ENCODE measurements around the gene IL12RB1. TPM values are rescaled to one million over a fixed set of nuclear protein-coding genes. Genes with fewer than 3 reads are reported as not detected.

Gene IL12RB1
- total RNA-seq, 2 donors from 2014 or later: 1.0 TPM; not detected in 1

DNA sequence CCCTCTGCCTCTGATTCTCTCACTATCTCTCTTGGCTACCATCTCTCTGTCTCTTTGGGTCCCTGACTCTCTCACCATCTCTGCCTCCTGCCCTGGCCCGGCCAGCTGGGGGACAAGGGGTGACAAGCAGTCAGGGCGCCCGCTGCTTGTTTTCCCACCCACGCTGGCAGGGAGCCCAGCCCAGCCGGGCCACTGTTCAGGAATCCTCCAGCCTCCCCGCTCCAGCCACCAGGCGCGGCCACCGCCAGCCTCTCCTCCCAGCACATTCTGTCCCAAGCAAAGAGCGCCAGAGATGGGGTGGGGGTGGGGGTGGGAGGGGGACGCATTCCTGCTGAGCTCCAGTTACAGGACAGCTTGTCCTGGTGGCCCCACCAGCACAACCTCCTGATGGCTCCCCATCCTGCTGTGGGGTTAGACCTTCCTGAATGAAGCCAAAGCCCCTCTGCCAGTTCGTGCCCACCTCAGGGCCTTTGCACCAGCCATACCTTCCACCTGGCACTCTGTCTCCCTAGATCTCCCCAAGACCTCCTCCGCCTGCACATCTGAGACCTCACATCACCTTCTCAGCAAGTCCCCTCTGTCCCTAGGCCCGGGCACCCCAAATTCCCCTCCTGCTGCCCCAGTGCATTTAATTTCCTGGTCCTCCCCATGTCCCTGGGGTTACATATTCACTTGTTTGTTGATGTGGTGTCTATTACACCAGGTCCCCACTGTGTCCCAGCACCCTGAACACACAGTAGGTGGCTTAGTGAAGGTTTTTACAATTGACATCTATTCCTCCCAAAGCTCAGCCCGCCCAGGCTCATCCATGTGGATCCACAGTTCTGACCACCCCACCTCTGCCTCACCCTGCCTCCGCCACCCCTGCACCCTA lies 66.3 kb downstream of the IL12RB1 start:
- DNase-seq (peak; percentile 86 to 95 (median 92)), ATAC-seq (peak; percentile 80)
- H3K27me3 ChIP-seq: no peaks in the 10 kb centered on the region
- no peaks in the 10 kb centered on the region for H3K36me3 ChIP-seq (replicated peaks in 1 of 2; ENCODE audit: insufficient read depth in 1 of 2, low read depth in 2 of 2)
- 32 to 36% methylated on average over 15 to 16 of the region's 16 CpGs for WGBS, 2 donors
- intact Hi-C loops (cut with DNase I): no loop called here
- H3K9me3 ChIP-seq: no peaks in the 10 kb centered on the region
- no peak overlapping the region for H3K4me3 ChIP-seq
- H3K4me1 ChIP-seq: peaks cover 46% of the 10 kb centered on the region
- H3K27ac ChIP-seq: peak overlapping the region; percentile 49 to 86 (median 78)
- TF ChIP-seq, protein P1, sequence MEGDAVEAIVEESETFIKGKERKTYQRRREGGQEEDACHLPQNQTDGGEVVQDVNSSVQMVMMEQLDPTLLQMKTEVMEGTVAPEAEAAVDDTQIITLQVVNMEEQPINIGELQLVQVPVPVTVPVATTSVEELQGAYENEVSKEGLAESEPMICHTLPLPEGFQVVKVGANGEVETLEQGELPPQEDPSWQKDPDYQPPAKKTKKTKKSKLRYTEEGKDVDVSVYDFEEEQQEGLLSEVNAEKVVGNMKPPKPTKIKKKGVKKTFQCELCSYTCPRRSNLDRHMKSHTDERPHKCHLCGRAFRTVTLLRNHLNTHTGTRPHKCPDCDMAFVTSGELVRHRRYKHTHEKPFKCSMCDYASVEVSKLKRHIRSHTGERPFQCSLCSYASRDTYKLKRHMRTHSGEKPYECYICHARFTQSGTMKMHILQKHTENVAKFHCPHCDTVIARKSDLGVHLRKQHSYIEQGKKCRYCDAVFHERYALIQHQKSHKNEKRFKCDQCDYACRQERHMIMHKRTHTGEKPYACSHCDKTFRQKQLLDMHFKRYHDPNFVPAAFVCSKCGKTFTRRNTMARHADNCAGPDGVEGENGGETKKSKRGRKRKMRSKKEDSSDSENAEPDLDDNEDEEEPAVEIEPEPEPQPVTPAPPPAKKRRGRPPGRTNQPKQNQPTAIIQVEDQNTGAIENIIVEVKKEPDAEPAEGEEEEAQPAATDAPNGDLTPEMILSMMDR (IDR thresholded peaks at IDR 0.05): peak in 4 of 7 experiments; percentile 15 to 42 (median 32)
- TF ChIP-seq POLR2A (IDR thresholded peaks at IDR 0.05): peak in 2 of 3 donors; percentile 23 to 34

DNA sequence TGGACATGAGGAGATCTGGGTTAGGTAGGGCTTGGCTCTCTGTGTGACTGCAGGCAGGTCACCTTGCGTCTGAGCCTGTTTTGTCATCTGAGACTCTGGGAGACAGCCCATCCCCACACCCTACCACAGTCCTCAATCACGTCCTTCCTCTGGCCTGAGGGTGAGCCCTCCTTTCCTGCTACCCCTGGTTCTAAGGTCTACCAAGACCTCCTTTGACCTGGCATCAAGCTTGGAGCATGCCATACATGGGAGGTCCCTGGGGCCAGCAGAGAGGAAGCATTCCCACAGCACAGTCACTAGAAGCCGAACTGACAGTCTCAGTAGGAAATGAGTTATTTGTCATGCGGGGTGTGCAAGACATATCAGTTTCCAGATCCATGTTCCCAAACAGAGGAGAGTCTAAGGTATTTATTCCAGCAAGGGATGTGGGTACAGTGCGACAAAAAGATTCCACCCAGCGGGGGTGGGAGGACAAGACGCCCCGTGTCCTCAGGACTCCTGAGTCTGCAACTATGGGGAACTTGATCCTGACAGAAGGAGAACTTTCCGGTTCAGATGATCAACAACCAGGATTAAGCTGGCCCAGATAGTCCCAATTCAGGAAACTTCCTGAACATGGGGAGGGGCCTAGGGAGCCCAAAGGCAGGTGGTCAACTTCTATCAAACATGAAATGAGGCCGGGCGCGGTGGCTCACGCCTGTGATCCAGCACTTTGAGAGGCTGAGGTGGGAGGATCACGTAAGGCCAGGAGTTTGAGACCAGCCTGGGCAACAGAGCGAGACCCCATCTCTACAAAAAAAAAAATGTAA lies 69.3 kb downstream of the IL12RB1 start:
- DNase-seq (peak in 1 of 4 donors; percentile 37), ATAC-seq (no peak)
- Histone ChIP-seq H3K27me3 (no peaks in the 10 kb centered on the region), H3K9me3 (no peaks in the 10 kb centered on the region), H3K4me3 (no peak overlapping the region), H3K4me1 (peaks cover 49% of the 10 kb centered on the region), H3K36me3 (replicated peaks in 1 of 2; ENCODE audit: insufficient read depth in 1 of 2, low read depth in 2 of 2) (peaks cover 0 to 8% of the 10 kb centered on the region in 2 donors), H3K27ac (peak overlapping the region in 3 of 4 donors; percentile 20 to 69 (median 55))
- WGBS, 2 donors: 74 to 76% methylated on average over 13 to 15 of the region's 15 CpGs
- TF ChIP-seq, protein P1 (IDR thresholded peaks at IDR 0.05): no peak
- no peak for TF ChIP-seq POLR2A (IDR thresholded peaks at IDR 0.05)
- intact Hi-C loops (cut with DNase I): no loop called here

DNA sequence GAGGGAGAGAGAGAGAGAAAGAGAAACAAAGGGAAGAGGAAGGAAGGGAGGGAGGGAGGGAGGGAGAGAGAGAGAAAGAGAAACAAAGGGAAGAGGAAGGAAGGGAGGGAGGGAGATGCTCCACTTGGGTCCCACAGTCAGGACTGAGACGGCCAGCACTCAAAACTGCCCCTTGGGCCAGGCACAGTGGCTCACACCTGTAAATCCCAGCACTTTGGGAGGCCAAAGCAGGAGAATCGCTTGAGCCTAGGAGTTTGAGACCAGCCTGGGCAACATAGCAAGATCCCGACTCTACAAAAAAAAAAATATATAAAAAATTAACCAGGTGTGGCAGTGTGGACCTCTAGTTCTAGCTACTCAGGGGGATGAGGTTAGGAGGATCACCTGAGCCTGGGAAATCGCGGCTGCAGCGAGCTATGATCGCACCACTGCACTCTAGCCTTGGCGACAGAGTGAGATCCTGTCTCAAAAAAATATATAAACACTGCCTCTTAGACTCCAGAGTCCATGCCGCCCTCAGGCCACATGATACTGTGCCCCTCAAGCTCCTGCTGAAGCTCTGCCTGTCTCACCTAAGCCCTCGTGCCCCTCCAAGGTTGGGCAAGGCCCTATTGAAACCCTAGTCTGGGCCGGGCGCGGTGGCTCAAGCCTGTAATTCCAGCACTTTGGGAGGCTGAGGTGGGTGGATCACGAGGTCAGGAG lies 70.4 kb downstream of the IL12RB1 start:
- intact Hi-C loops (cut with DNase I): no loop called here

DNA sequence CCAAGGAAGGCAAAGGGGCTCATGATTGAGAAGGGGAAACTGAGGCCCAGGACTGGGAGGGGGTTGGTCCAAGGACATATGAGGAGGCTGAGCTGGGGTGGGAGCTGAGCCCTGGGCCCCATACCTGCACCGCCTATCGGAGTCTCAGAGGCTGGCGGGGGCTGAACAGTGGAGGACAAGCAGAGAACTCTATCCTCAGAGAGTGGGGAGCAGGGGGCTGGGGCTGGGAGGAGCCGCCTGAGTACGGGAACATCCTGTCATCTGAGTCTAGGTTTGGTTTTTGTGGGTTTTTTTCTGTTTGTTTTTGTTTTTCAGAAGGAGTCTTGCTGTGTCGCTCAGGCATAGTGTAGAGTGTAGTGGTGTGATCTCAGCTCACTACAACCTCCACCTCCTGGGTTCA lies 72.5 kb downstream of the IL12RB1 start:
- Histone ChIP-seq H3K4me1 (peaks cover 20% of the 10 kb centered on the region), H3K27ac (peak overlapping the region in 3 of 4 donors; percentile 51 to 68 (median 61)), H3K27me3 (no peaks in the 10 kb centered on the region), H3K9me3 (no peaks in the 10 kb centered on the region), H3K36me3 (replicated peaks in 1 of 2; ENCODE audit: insufficient read depth in 1 of 2, low read depth in 2 of 2) (peaks cover 7 to 8% of the 10 kb centered on the region in 2 donors), H3K4me3 (no peak overlapping the region)
- DNase-seq (no peak), ATAC-seq (no peak)
- intact Hi-C loops (cut with DNase I): no loop called here
- 76 to 91% methylated on average over 6 of the region's 6 CpGs for WGBS, 2 donors
- TF ChIP-seq, protein P1 (IDR thresholded peaks at IDR 0.05): no peak
- TF ChIP-seq POLR2A (IDR thresholded peaks at IDR 0.05): no peak

More for the DNA sequence above, 70.4 kb downstream of the IL12RB1 start:
- Histone ChIP-seq H3K9me3 (no peaks in the 10 kb centered on the region), H3K27me3 (no peaks in the 10 kb centered on the region), H3K4me3 (no peak overlapping the region), H3K36me3 (replicated peaks in 1 of 2; ENCODE audit: insufficient read depth in 1 of 2, low read depth in 2 of 2) (peaks cover 0 to 8% of the 10 kb centered on the region in 2 donors), H3K4me1 (peaks cover 38% of the 10 kb centered on the region), H3K27ac (peak overlapping the region in 2 of 4 donors; percentile 55 to 69)
- WGBS, 2 donors: 86 to 87% methylated on average over 13 to 14 of the region's 14 CpGs
- no peak for DNase-seq
- TF ChIP-seq, protein P1 (IDR thresholded peaks at IDR 0.05): no peak
- no peak for TF ChIP-seq POLR2A (IDR thresholded peaks at IDR 0.05)
- ATAC-seq: no peak
